Ovary (tissue), 3 donors: ENCODE measurements around the gene UROC1.

Source experiments
- EP300 ChIP-seq: sonication (generic); formaldehyde crosslinking; IDR thresholded peaks from one replicate; pipeline ENCODE4 v1.6.1; 2017; ENCODE audit warnings: antibody characterized with exemption
- POLR2A ChIP-seq: fragments of 450-650 bp; IDR thresholded peaks from one replicate; pipeline ENCODE4 v1.6.1; 2017; ENCODE audit warnings: antibody characterized with exemption, mild to moderate bottlenecking, moderate library complexity
- TF ChIP-seq, protein P1 (sequence below), 3 donors: fragments of 450-650 bp in 2 of 3; fragments of 200-600 bp in 1 of 3; IDR thresholded peaks; one replicate each; pipeline versions ENCODE4 v1.5.1 to v1.8.0; 2016 to 2022; ENCODE audit warnings: antibody characterized with exemption in 3 of 3, mild to moderate bottlenecking in 1 of 3
- donor health status: DM: no; HTN: no; CAD: no.

DNA sequence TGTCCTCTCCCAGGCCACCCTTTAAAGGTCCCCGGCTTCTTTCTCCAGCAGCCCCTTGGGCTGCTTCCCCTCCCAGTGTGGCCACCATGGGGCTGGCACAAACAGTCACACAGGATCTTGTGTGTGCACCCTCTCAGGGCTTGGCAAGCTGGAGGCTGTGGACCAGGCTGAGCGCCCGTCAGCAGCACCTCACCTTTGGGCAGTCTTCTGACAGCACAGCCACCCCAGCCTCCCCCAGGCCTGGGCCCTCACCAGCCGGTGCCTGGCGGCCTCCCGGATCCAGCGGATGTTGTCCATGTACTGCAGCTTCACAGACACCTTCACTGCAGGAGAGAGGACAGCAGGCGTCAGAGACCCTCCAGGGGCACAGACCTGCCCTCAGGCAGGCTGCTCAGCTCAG is 21.8 kb downstream of the UROC1 start:
- TF ChIP-seq, protein P1, sequence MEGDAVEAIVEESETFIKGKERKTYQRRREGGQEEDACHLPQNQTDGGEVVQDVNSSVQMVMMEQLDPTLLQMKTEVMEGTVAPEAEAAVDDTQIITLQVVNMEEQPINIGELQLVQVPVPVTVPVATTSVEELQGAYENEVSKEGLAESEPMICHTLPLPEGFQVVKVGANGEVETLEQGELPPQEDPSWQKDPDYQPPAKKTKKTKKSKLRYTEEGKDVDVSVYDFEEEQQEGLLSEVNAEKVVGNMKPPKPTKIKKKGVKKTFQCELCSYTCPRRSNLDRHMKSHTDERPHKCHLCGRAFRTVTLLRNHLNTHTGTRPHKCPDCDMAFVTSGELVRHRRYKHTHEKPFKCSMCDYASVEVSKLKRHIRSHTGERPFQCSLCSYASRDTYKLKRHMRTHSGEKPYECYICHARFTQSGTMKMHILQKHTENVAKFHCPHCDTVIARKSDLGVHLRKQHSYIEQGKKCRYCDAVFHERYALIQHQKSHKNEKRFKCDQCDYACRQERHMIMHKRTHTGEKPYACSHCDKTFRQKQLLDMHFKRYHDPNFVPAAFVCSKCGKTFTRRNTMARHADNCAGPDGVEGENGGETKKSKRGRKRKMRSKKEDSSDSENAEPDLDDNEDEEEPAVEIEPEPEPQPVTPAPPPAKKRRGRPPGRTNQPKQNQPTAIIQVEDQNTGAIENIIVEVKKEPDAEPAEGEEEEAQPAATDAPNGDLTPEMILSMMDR (IDR thresholded peaks at IDR 0.05) = no peak
- TF ChIP-seq POLR2A = no peak
- no peak for TF ChIP-seq EP300
